ENCODE data around the gene SLC25A21. TPM values are rescaled to one million over a fixed set of nuclear protein-coding genes. Genes with fewer than 3 reads are reported as not detected.

Gene SLC25A21
- total and polyA plus RNA-seq, 10 of the 15 experiments (the other 5 are each of a cell fraction or from before 2014, with no cell fraction given): 0.06 to 0.72 (median 0.17) TPM; not detected in 3

DNA sequence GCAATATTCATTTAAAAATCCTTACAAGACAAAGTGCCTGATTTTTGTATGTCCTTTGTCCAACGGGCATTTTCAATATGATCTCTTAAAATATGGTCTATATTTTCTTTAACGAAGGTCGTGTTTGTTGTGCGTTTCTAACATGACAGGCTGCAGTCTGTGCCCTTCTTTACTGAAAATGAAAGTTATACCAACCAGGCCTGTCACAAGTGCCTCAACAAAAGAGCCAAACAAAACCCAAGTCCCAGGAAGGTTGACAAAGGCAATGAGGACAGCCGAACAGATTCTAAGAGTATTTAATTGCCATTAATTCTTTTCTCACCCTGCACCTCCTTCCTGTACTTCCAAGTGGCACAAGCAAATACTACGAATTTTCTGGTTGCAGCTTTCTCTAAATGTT lies 496.8 kb downstream of the SLC25A21 start:
- Histone ChIP-seq H3K4me1 (ENCODE audit: control insufficient read depth, insufficient read depth, low read length) (no peaks in the 10 kb centered on the region), H3K4me2 (ENCODE audit: control insufficient read depth, insufficient read depth) (no peak overlapping the region), H3K9ac (ENCODE audit: control insufficient read depth, insufficient read depth, low read length) (no peak overlapping the region), H4K20me1 (ENCODE audit: control insufficient read depth, insufficient read depth) (no peaks in the 10 kb centered on the region), H3K27me3 (replicated peaks in 1 of 2; ENCODE audit: control insufficient read depth in 2 of 2, insufficient read depth in 2 of 2, low read length in 1 of 2) (no peaks in the 10 kb centered on the region), H3K27ac (ENCODE audit: control insufficient read depth, insufficient read depth) (no peak overlapping the region), H2AFZ (ENCODE audit: control insufficient read depth, low read depth, low read length) (no peak overlapping the region), H3K4me3 (no peak overlapping the region), H3K79me2 (ENCODE audit: control insufficient read depth, insufficient read depth, low read length) (no peaks in the 10 kb centered on the region), H3K36me3 (ENCODE audit: control insufficient read depth in 2 of 2, insufficient read depth in 2 of 2, low read length in 1 of 2) (no peaks in the 10 kb centered on the region), H3K9me3 (replicated peaks; ENCODE audit: control insufficient read depth, insufficient read depth, low read length) (no peaks in the 10 kb centered on the region)
- WGBS (ENCODE audit: insufficient coverage, insufficient replicate concordance, low lambda C conversion rate, missing lambda C conversion rate): 30% methylated on average over 6 of the region's 6 CpGs
- SMC1A ChIA-PET (ENCODE audit: uncharacterized antibody, unreplicated experiment): interaction anchor here (1.1 kb wide), 1 partner anchor 72 kb away, joined by 6 read pairs; no protein-coding TSS in a partner anchor
- BruUV-seq (replicated peaks): no TSS peak
- POLR2A ChIA-PET: no interaction called here
- RAD21 ChIA-PET (ENCODE audit: unreplicated experiment): no interaction called here
- CTCF ChIA-PET: interaction anchor here (1.2 kb wide), 1 partner anchor 266 kb away, joined by 3 read pairs; no protein-coding TSS in a partner anchor
- no peak for DNase-seq (ENCODE audit: low read depth, low spot score)
- ATAC-seq: no peak
- intact Hi-C loops (cut with micrococcal nuclease; ENCODE audit: unreplicated experiment) (no loop called here), in situ Hi-C loops (cut with MboI) (no loop called here)
- no peak for FAIRE-seq
- no peak for TF ChIP-seq NR2F1 (conservative IDR thresholded peaks at IDR 0.05)
- no peak for TF ChIP-seq KDM1A (IDR thresholded peaks at IDR 0.05; ENCODE audit: borderline replicate concordance)
- no peak for TF ChIP-seq STAT1 (conservative IDR thresholded peaks at IDR 0.05)
- no peak for TF ChIP-seq MEF2A (IDR thresholded peaks at IDR 0.05; ENCODE audit: insufficient read depth, low read depth, low read length)
- TF ChIP-seq KLF5 (IDR thresholded peaks at IDR 0.05; ENCODE audit: partially characterized antibody): no peak
- no peak for TF ChIP-seq LARP7 (IDR thresholded peaks at IDR 0.05)
- TF ChIP-seq, protein P1, sequence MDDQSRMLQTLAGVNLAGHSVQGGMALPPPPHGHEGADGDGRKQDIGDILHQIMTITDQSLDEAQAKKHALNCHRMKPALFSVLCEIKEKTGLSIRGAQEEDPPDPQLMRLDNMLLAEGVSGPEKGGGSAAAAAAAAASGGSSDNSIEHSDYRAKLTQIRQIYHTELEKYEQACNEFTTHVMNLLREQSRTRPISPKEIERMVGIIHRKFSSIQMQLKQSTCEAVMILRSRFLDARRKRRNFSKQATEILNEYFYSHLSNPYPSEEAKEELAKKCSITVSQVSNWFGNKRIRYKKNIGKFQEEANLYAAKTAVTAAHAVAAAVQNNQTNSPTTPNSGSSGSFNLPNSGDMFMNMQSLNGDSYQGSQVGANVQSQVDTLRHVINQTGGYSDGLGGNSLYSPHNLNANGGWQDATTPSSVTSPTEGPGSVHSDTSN (IDR thresholded peaks at IDR 0.05; ENCODE audit: insufficient replicate concordance, low read depth, low read length): no peak
- no peak for TF ChIP-seq ZNF24 (IDR thresholded peaks at IDR 0.05)
- no peak for TF ChIP-seq CREM (IDR thresholded peaks at IDR 0.05; ENCODE audit: low read depth)
- no peak for TF ChIP-seq IKZF1 (conservative IDR thresholded peaks at IDR 0.05)
- no peak for TF ChIP-seq BRCA1 (IDR thresholded peaks at IDR 0.05; ENCODE audit: low read depth, low read length)
- TF ChIP-seq, protein P2, sequence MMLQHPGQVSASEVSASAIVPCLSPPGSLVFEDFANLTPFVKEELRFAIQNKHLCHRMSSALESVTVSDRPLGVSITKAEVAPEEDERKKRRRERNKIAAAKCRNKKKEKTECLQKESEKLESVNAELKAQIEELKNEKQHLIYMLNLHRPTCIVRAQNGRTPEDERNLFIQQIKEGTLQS (IDR thresholded peaks at IDR 0.05; ENCODE audit: borderline replicate concordance, extremely low read depth, low read depth, low read length): no peak
- TF ChIP-seq, protein P3, sequence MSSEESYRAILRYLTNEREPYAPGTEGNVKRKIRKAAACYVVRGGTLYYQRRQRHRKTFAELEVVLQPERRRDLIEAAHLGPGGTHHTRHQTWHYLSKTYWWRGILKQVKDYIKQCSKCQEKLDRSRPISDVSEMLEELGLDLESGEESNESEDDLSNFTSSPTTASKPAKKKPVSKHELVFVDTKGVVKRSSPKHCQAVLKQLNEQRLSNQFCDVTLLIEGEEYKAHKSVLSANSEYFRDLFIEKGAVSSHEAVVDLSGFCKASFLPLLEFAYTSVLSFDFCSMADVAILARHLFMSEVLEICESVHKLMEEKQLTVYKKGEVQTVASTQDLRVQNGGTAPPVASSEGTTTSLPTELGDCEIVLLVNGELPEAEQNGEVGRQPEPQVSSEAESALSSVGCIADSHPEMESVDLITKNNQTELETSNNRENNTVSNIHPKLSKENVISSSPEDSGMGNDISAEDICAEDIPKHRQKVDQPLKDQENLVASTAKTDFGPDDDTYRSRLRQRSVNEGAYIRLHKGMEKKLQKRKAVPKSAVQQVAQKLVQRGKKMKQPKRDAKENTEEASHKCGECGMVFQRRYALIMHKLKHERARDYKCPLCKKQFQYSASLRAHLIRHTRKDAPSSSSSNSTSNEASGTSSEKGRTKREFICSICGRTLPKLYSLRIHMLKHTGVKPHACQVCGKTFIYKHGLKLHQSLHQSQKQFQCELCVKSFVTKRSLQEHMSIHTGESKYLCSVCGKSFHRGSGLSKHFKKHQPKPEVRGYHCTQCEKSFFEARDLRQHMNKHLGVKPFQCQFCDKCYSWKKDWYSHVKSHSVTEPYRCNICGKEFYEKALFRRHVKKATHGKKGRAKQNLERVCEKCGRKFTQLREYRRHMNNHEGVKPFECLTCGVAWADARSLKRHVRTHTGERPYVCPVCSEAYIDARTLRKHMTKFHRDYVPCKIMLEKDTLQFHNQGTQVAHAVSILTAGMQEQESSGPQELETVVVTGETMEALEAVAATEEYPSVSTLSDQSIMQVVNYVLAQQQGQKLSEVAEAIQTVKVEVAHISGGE (CRISPR knock-in tag; IDR thresholded peaks at IDR 0.05): no peak
- TF ChIP-seq, protein P4, sequence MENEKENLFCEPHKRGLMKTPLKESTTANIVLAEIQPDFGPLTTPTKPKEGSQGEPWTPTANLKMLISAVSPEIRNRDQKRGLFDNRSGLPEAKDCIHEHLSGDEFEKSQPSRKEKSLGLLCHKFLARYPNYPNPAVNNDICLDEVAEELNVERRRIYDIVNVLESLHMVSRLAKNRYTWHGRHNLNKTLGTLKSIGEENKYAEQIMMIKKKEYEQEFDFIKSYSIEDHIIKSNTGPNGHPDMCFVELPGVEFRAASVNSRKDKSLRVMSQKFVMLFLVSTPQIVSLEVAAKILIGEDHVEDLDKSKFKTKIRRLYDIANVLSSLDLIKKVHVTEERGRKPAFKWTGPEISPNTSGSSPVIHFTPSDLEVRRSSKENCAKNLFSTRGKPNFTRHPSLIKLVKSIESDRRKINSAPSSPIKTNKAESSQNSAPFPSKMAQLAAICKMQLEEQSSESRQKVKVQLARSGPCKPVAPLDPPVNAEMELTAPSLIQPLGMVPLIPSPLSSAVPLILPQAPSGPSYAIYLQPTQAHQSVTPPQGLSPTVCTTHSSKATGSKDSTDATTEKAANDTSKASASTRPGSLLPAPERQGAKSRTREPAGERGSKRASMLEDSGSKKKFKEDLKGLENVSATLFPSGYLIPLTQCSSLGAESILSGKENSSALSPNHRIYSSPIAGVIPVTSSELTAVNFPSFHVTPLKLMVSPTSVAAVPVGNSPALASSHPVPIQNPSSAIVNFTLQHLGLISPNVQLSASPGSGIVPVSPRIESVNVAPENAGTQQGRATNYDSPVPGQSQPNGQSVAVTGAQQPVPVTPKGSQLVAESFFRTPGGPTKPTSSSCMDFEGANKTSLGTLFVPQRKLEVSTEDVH (IDR thresholded peaks at IDR 0.05; ENCODE audit: low read depth, partially characterized antibody): no peak
- TF ChIP-seq, protein P5, sequence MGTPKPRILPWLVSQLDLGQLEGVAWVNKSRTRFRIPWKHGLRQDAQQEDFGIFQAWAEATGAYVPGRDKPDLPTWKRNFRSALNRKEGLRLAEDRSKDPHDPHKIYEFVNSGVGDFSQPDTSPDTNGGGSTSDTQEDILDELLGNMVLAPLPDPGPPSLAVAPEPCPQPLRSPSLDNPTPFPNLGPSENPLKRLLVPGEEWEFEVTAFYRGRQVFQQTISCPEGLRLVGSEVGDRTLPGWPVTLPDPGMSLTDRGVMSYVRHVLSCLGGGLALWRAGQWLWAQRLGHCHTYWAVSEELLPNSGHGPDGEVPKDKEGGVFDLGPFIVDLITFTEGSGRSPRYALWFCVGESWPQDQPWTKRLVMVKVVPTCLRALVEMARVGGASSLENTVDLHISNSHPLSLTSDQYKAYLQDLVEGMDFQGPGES (IDR thresholded peaks at IDR 0.05): no peak
- no peak for TF ChIP-seq RAD51 (IDR thresholded peaks at IDR 0.05)
- TF ChIP-seq BCL11A (IDR thresholded peaks at IDR 0.05; ENCODE audit: low read depth, low read length): no peak
- no peak for TF ChIP-seq CREB1 (IDR thresholded peaks at IDR 0.05; ENCODE audit: low read depth)

All from GM12878 (cell line).